Testis (tissue), 3 donors: ENCODE data around the gene CNGA3. TPM values are rescaled to one million over a fixed set of nuclear protein-coding genes. Genes with fewer than 3 reads are reported as not detected.

ENCODE experiments used
- DNase-seq: peaks from one replicate; pipeline ENCODE4 v3.0.0-alpha.2; 2019
- H3K27ac ChIP-seq, 2 donors: fragments of 200-600 bp; sonication (generic); one replicate each; pipeline ENCODE4 v1.5.1; 2019
- H3K27me3 ChIP-seq: fragments of 200-600 bp; sonication (generic); one replicate; pipeline ENCODE4 v1.5.1; 2019
- H3K36me3 ChIP-seq: fragments of 200-600 bp; sonication (generic); one replicate; pipeline ENCODE4 v1.5.1; 2017; ENCODE audit warnings: low read depth; ENCODE audit errors: missing control alignments
- H3K4me1 ChIP-seq: fragments of 200-600 bp; sonication (generic); one replicate; pipeline ENCODE4 v1.5.1; 2019
- H3K4me3 ChIP-seq, 2 donors: fragments of 200-600 bp; sonication (generic); one replicate each; pipeline ENCODE4 v1.5.1; 2017 to 2019
- H3K9me3 ChIP-seq: fragments of 200-600 bp; sonication (generic); one replicate; pipeline ENCODE4 v1.5.1; 2017
- CTCF ChIP-seq, 3 experiments: fragments of 450-650 bp in 2 of 3; fragments of 200-600 bp in 1 of 3; sonication (generic) in 1 of 3; IDR thresholded peaks; one replicate each; pipeline ENCODE4 v1.5.1; 2016 to 2019; ENCODE audit warnings: antibody characterized with exemption in 3 of 3, mild to moderate bottlenecking in 2 of 3, moderate library complexity in 1 of 3
- POLR2A ChIP-seq: fragments of 450-650 bp; IDR thresholded peaks from one replicate; pipeline ENCODE4 v1.6.1; 2017; ENCODE audit warnings: antibody characterized with exemption, mild to moderate bottlenecking, moderate library complexity
- WGBS, 2 donors: methylation state at CpG; one replicate each; pipeline ENCODE4 v1.1.5; 2018; 5-methylcytosine and 5-hydroxymethylcytosine counted together
- intact Hi-C: fragments of 100-400 bp; cut with DNase I; formaldehyde crosslinking; loops from one replicate; pipeline ENCODE4 v1.15.1; 2023; ENCODE audit warnings: low total_unique reads
- polyA plus RNA-seq: library from polyadenylated mRNA; stranded (reverse); fragments of 350-450 nt; fragmentation: Illumina TruSeq; extraction: RNeasy Lipid Tissue Mini Kit (QIAGEN cat#74804); gene quantifications from one replicate; pipeline ENCODE4 v1.2.3, GENCODE V29; 2014; ENCODE audit warnings: low read depth, low replicate concordance; ENCODE audit not compliant: insufficient read depth
- total RNA-seq, 2 donors: library from RNA; depleted of rRNA; stranded (reverse); fragments of >200 nt; gene quantifications; one replicate each; pipeline ENCODE4 v1.2.3, GENCODE V29; 2016

The CNGA3 gene
- total and polyA plus RNA-seq, 3 donors from 2014 or later: 0.63 to 1.5 (median 1.1) TPM

- H3K36me3 ChIP-seq: no peaks in the 10 kb centered on the region
- H3K4me3 ChIP-seq: no peak overlapping the region
- TF ChIP-seq CTCF (IDR thresholded peaks at IDR 0.05) (no peak), POLR2A (no peak)
- no peak for DNase-seq
- 87 to 90% methylated on average over 17 to 19 of the region's 19 CpGs for WGBS, 2 donors
- no peak overlapping the region for H3K27ac ChIP-seq
- no peaks in the 10 kb centered on the region for H3K9me3 ChIP-seq
- intact Hi-C loops: no loop called here
- no peaks in the 10 kb centered on the region for H3K27me3 ChIP-seq
- no peaks in the 10 kb centered on the region for H3K4me1 ChIP-seq
Observed at GRCh38 chr2:98390571-98391476, 44.6 kb downstream of the CNGA3 start.

DNA sequence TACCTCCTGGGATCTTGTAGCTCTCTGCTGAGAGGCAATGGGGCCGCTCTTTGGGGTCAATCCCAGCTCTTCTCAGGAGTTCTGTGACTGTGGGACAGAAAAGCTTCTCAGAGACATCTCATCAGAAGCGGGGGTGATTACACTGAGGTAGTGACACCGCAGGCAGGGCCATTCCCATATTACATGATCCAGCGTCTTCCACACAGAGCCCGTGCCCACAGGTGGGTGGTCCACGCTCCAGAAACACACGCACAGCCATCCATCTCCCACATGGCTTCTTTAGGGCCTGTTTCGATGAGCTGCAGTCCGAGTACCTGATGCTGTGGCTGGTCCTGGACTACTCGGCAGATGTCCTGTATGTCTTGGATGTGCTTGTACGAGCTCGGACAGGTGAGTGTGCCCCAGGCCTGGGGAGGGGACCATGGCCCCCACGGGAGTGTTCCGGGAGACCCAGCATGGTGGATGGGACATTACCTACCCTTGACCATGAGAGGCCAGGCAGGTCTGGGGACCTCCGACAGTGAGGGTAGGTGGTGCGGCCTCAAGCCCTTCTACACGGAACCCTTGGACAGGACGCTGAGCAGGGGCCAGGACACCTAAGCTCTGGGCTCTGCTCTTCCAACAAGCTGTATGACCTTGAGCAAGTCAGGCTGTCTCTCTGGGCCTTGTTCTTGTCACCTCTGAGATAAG is 45.5 kb downstream of the CNGA3 start:
- intact Hi-C loops: no loop called here
- no peaks in the 10 kb centered on the region for H3K9me3 ChIP-seq
- H3K36me3 ChIP-seq: no peaks in the 10 kb centered on the region
- no peaks in the 10 kb centered on the region for H3K27me3 ChIP-seq
- no peak for DNase-seq
- no peak overlapping the region for H3K4me3 ChIP-seq
- 90 to 95% methylated on average over 4 to 18 of the region's 18 CpGs for WGBS, 2 donors
- TF ChIP-seq POLR2A (no peak), CTCF (IDR thresholded peaks at IDR 0.05) (no peak)
- no peak overlapping the region for H3K27ac ChIP-seq
- H3K4me1 ChIP-seq: no peaks in the 10 kb centered on the region

DNA sequence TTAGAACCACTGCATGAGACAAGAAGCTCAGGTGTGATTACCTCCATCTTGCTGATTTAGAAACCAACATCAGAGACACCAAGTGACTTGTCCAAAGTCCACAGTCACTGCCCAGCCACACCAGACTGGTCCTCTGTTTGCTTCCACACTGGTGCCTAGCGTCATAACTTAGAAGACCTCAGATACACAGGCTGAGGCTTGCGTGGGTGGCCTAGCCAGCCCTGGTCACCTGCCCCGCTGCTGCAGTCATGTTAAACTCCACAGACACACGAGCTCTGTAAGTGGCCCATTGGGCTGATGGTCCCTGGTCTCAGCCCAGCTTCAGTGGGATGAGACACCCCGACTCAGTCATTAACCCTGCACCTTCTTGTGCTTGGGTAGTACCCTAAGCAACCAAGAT is 47.1 kb downstream of the CNGA3 start:
- H3K27me3 ChIP-seq: no peaks in the 10 kb centered on the region
- no peak overlapping the region for H3K27ac ChIP-seq
- DNase-seq: no peak
- intact Hi-C loops: no loop called here
- H3K9me3 ChIP-seq: no peaks in the 10 kb centered on the region
- no peak overlapping the region for H3K4me3 ChIP-seq
- H3K4me1 ChIP-seq: no peaks in the 10 kb centered on the region
- WGBS, 2 donors: 84 to 97% methylated on average over 5 of the region's 5 CpGs
- H3K36me3 ChIP-seq: no peaks in the 10 kb centered on the region
- TF ChIP-seq POLR2A (no peak), CTCF (IDR thresholded peaks at IDR 0.05) (no peak)

DNA sequence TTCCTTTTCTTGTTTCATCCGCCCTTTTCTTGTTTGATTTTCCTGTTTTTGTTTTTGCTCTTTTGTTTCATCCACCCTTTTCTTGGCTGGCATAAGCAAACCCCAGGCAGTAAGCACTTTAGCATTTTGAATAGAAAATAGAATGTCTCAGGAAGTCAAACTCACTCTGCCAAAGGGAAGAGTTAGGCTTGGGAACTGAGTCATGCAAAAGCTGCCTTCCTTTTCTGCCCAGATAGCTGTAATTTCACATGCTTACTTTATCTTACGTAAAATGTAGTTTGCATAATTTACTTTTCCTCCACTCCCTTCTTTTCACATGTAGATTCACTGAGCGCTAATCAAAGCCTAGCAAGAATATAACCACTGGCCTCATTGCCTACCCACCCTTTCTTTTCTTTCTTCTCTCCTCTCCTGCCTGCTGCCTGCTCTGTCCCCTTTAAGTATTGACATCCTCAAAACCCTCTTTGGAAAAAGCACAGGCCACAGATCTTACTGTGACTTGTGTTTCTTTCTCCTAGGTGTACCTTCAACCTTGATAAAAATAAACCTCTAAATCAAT is 48.4 kb downstream of the CNGA3 start:
- no peaks in the 10 kb centered on the region for H3K27me3 ChIP-seq
- intact Hi-C loops: no loop called here
- DNase-seq: no peak
- H3K36me3 ChIP-seq: no peaks in the 10 kb centered on the region
- 77 to 85% methylated on average over 3 of the region's 3 CpGs for WGBS, 2 donors
- no peaks in the 10 kb centered on the region for H3K4me1 ChIP-seq
- H3K4me3 ChIP-seq: no peak overlapping the region
- TF ChIP-seq POLR2A: no peak
- TF ChIP-seq CTCF (IDR thresholded peaks at IDR 0.05): no peak
- no peak overlapping the region for H3K27ac ChIP-seq
- no peaks in the 10 kb centered on the region for H3K9me3 ChIP-seq
